SU-DHL-6 (cell line): ENCODE results near the gene METTL24.
"Not testable (repeated sequence)": the region's sequence is repeated elsewhere in the genome, so short reads cannot be mapped to it uniquely, and the experiment has no call there.

Source experiments
- H2AFZ ChIP-seq: fragments of 200-600 bp; sonication (generic); 2 replicates; pipeline ENCODE4 v1.6.1; 2014; ENCODE audit warnings: low read depth, mild to moderate bottlenecking, moderate library complexity, mixed read lengths, antibody characterized with exemption, low read length; ENCODE audit not compliant: severe bottlenecking
- H3F3A ChIP-seq: fragments of 200-600 bp; shearing (Covaris generic); 2 replicates; pipeline ENCODE4 v1.6.0; 2016; ENCODE audit warnings: antibody characterized with exemption, mild to moderate bottlenecking; ENCODE audit not compliant: insufficient read depth
- H3K27ac ChIP-seq: fragments of 200-600 bp; sonication (generic); 2 replicates; pipeline ENCODE4 v1.5.1; 2016; ENCODE audit warnings: low read depth, mild to moderate bottlenecking, low read length, moderate library complexity, mixed read lengths
- H3K27me3 ChIP-seq: fragments of 200-600 bp; sonication (generic), shearing (Covaris generic); 2 replicates; pipeline ENCODE4 v1.6.0; 2014; ENCODE audit warnings: mild to moderate bottlenecking, low read length
- H3K36me3 ChIP-seq: fragments of 200-600 bp; sonication (generic); 2 replicates; pipeline ENCODE4 v1.6.1; 2014; ENCODE audit warnings: mild to moderate bottlenecking, low read length, mixed read lengths
- H3K4me2 ChIP-seq: fragments of 300-600, 200-600 bp; shearing (Covaris generic), sonication (generic); 2 replicates; pipeline ENCODE4 v1.6.0; 2014; ENCODE audit warnings: low read length, low read depth, mild to moderate bottlenecking; ENCODE audit not compliant: poor library complexity, severe bottlenecking
- H3K4me3 ChIP-seq: fragments of 200-600 bp; sonication (generic); 2 replicates; pipeline ENCODE4 v1.5.1; 2014; ENCODE audit warnings: antibody characterized with exemption, low read length, mild to moderate bottlenecking, mixed read lengths; ENCODE audit not compliant: insufficient read depth, poor library complexity, severe bottlenecking
- H3K79me2 ChIP-seq: fragments of 200-600 bp; sonication (generic); 2 replicates; pipeline ENCODE4 v1.6.1; 2014; ENCODE audit warnings: mild to moderate bottlenecking, low read length, moderate library complexity; ENCODE audit not compliant: insufficient read depth
- H3K9ac ChIP-seq: fragments of 200-600 bp; sonication (generic); 2 replicates; pipeline ENCODE4 v1.7.0; 2014; ENCODE audit warnings: mild to moderate bottlenecking, low read length
- H3K9me2 ChIP-seq: fragments of 200-600 bp; sonication (generic); replicated peaks from 2 replicates; pipeline ENCODE4 v1.6.1; 2014; ENCODE audit warnings: low read length; ENCODE audit not compliant: insufficient read depth
- H3K9me3 ChIP-seq: fragments of 200-600 bp; sonication (generic); 2 replicates; pipeline ENCODE4 v1.6.1; 2014; ENCODE audit warnings: low read length, mixed read lengths; ENCODE audit not compliant: insufficient read depth
- H4K20me1 ChIP-seq: fragments of 200-600 bp; sonication (generic); 2 replicates; pipeline ENCODE4 v1.6.1; 2014; ENCODE audit warnings: low read depth, mild to moderate bottlenecking, antibody characterized with exemption, low read length, moderate library complexity, mixed read lengths
- CTCF ChIP-seq: fragments of 200-600 bp; sonication (generic); IDR thresholded peaks from one replicate; pipeline ENCODE4 v1.5.1; 2017; ENCODE audit warnings: antibody characterized with exemption, mild to moderate bottlenecking, low read length, moderate library complexity; ENCODE audit not compliant: insufficient read depth, poor library complexity, severe bottlenecking
- EZH2phosphoT487 ChIP-seq: fragments of 200-600 bp; sonication (generic), shearing (Covaris generic); conservative IDR thresholded peaks from 2 replicates; pipeline ENCODE4 v1.6.1; 2018; ENCODE audit warnings: mild to moderate bottlenecking, antibody characterized with exemption, low read length, moderate library complexity, mixed read lengths

Gene METTL24

GRCh38 chr6:110351546-110351945, 6.6 kb downstream of the METTL24 start:
- Histone ChIP-seq H3K36me3 (no peaks in the 10 kb centered on the region), H2AFZ (no peak overlapping the region), H3K79me2 (no peaks in the 10 kb centered on the region), H3F3A (no peaks in the 10 kb centered on the region), H3K9ac (no peak overlapping the region), H3K9me2 (no peaks in the 10 kb centered on the region), H3K27ac (no peak overlapping the region), H3K27me3 (no peaks in the 10 kb centered on the region), H3K9me3 (no peaks in the 10 kb centered on the region), H3K4me2 (no peak overlapping the region), H3K4me3 (no peak overlapping the region), H4K20me1 (no peaks in the 10 kb centered on the region)
- TF ChIP-seq CTCF (no peak), EZH2phosphoT487 (no peak)

GRCh38 chr6:110350593-110350992, 7.6 kb downstream of the METTL24 start:
- H4K20me1 ChIP-seq, H3K9ac ChIP-seq, H3K36me3 ChIP-seq, H3K79me2 ChIP-seq, H3K9me3 ChIP-seq, H3F3A ChIP-seq, H3K27me3 ChIP-seq, H3K4me2 ChIP-seq, H3K4me3 ChIP-seq, H3K27ac ChIP-seq, H3K9me2 ChIP-seq, H2AFZ ChIP-seq: not testable (repeated sequence)

- no peak overlapping the region for H3K4me3 ChIP-seq
- H3K36me3 ChIP-seq = no peaks in the 10 kb centered on the region
- H3K79me2 ChIP-seq = no peaks in the 10 kb centered on the region
- no peaks in the 10 kb centered on the region for H3K27me3 ChIP-seq
- H2AFZ ChIP-seq = no peak overlapping the region
- TF ChIP-seq CTCF (no peak), EZH2phosphoT487 (no peak)
- no peak overlapping the region for H3K4me2 ChIP-seq
- H3K9ac ChIP-seq = no peak overlapping the region
- H3F3A ChIP-seq = no peaks in the 10 kb centered on the region
- no peaks in the 10 kb centered on the region for H3K9me2 ChIP-seq
- no peak overlapping the region for H3K27ac ChIP-seq
- H4K20me1 ChIP-seq = no peaks in the 10 kb centered on the region
- H3K9me3 ChIP-seq = no peaks in the 10 kb centered on the region
Observed at GRCh38 chr6:110348961-110349690, 9.0 kb downstream of the METTL24 start.

GRCh38 chr6:110345025-110345424, 13.1 kb downstream of the METTL24 start:
- Histone ChIP-seq H3K79me2 (no peaks in the 10 kb centered on the region), H3K36me3 (no peaks in the 10 kb centered on the region), H3F3A (no peaks in the 10 kb centered on the region), H2AFZ (no peak overlapping the region), H3K4me2 (no peak overlapping the region), H3K4me3 (no peak overlapping the region), H3K27me3 (no peaks in the 10 kb centered on the region), H3K9me2 (no peaks in the 10 kb centered on the region), H3K9ac (no peak overlapping the region), H3K27ac (no peak overlapping the region), H4K20me1 (no peaks in the 10 kb centered on the region), H3K9me3 (no peaks in the 10 kb centered on the region)
- TF ChIP-seq CTCF = no peak
- no peak for TF ChIP-seq EZH2phosphoT487
